ENCODE data around the gene GRAP2. TPM values are rescaled to one million over a fixed set of nuclear protein-coding genes. Genes with fewer than 3 reads are reported as not detected.
"Not testable (repeated sequence)": the region's sequence is repeated elsewhere in the genome, so short reads cannot be mapped to it uniquely, and the experiment has no call there.

GRAP2 gene
- polyA plus RNA-seq, 3 donors, result 0.05 to 4.2 (median 0.97) TPM

DNA sequence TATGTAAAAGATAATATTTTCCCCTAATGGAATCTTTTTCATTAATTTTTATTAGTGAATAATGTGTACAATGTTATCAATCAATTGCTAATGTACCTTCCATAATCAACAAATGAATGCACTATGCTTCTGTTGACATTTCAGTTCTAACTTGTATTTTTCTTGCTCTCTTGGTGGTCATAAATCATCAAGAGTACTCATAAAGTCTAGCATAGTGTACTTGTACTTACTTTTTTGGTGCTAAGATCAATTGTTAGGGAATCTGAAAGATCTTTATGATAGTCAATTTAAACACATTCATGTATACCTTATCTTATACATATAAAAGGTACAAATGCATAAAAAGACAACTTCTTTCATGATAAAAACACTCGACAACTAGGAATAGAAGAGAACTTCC lies 17.8 kb upstream of the GRAP2 start:
- no peak overlapping the region for H2AFZ ChIP-seq (ENCODE audit: insufficient read depth, low read depth, low read length, poor library complexity, severe bottlenecking)

DNA sequence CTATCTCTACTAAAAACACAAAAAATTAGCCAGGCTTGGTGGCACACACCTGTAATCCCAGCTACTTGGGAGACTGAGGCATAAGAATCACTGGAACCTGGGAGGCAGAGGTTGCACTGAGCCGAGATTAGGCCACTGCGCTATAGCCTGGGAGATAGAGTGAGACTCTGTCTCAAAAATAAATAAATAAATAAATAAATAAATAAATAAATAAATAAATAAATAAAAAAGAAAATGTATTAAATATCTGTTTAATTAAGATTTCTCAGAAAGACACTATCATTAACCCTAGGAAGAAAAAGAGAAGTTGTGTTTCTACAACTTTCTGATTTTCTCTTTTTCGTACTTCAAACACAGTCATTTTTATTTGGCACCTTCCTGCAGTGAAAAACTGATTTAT lies 11.0 kb upstream of the GRAP2 start:
- DNase-seq; H3K9ac ChIP-seq (ENCODE audit: insufficient read depth, low read length, poor library complexity, severe bottlenecking); H4K20me1 ChIP-seq (ENCODE audit: insufficient read depth, low read length); H3K27me3 ChIP-seq (ENCODE audit: control insufficient read depth in 2 of 2, insufficient read depth in 2 of 2, low read length in 2 of 2); H3K27ac ChIP-seq (ENCODE audit: low read depth in 1 of 2, low read length in 2 of 2); H3K27ac Mint-ChIP-seq; H3K27me3 Mint-ChIP-seq (ENCODE audit: low read depth in 3 of 3); intact Hi-C loops (cut with micrococcal nuclease); H3K4me3 Mint-ChIP-seq; H3K9me3 ChIP-seq (replicated peaks in 1 of 2; ENCODE audit: control insufficient read depth in 1 of 2, insufficient read depth in 1 of 2, low read length in 2 of 2); H3K36me3 Mint-ChIP-seq; H3K9me3 Mint-ChIP-seq; H3K79me2 ChIP-seq (ENCODE audit: insufficient read depth, low read length); H3K4me3 ChIP-seq (replicated peaks in 1 of 3; ENCODE audit: low read depth in 2 of 3, low read length in 3 of 3); H3K36me3 ChIP-seq (replicated peaks in 1 of 2; ENCODE audit: control insufficient read depth in 1 of 2, insufficient read depth in 2 of 2, low read length in 2 of 2); H2AFZ ChIP-seq (ENCODE audit: insufficient read depth, low read depth, low read length, poor library complexity, severe bottlenecking); H3K4me2 ChIP-seq (replicated peaks; ENCODE audit: extremely low read depth, low read length, poor library complexity, severe bottlenecking): not testable (repeated sequence)
- H3K4me1 Mint-ChIP-seq, result peaks cover 25% of the 10 kb centered on the region
- WGBS (ENCODE audit: insufficient coverage), result no CpG with 5 or more reads among the region's 3 CpGs
- H3K4me1 ChIP-seq (ENCODE audit: control insufficient read depth in 1 of 2, insufficient read depth in 2 of 2, low read length in 2 of 2), result peaks cover 8 to 18% of the 10 kb centered on the region in 2 donors

More for the DNA sequence above, 17.8 kb upstream of the GRAP2 start:
- no peaks in the 10 kb centered on the region for H3K9me3 ChIP-seq (replicated peaks in 1 of 2; ENCODE audit: control insufficient read depth in 1 of 2, insufficient read depth in 1 of 2, low read length in 2 of 2)
- peaks cover 0 to 19% of the 10 kb centered on the region in 2 donors for H3K4me1 ChIP-seq (ENCODE audit: control insufficient read depth in 1 of 2, insufficient read depth in 2 of 2, low read length in 2 of 2)
- H3K4me3 ChIP-seq (replicated peaks in 1 of 3; ENCODE audit: low read depth in 2 of 3, low read length in 3 of 3), result no peak overlapping the region
- no CpG with 5 or more reads among the region's 1 CpG for WGBS (ENCODE audit: insufficient coverage)
- H4K20me1 ChIP-seq (ENCODE audit: insufficient read depth, low read length), result no peaks in the 10 kb centered on the region
- H3K9me3 Mint-ChIP-seq, result no peaks in the 10 kb centered on the region
- H3K36me3 ChIP-seq (replicated peaks in 1 of 2; ENCODE audit: control insufficient read depth in 1 of 2, insufficient read depth in 2 of 2, low read length in 2 of 2), result no peaks in the 10 kb centered on the region
- TF ChIP-seq, protein P1, sequence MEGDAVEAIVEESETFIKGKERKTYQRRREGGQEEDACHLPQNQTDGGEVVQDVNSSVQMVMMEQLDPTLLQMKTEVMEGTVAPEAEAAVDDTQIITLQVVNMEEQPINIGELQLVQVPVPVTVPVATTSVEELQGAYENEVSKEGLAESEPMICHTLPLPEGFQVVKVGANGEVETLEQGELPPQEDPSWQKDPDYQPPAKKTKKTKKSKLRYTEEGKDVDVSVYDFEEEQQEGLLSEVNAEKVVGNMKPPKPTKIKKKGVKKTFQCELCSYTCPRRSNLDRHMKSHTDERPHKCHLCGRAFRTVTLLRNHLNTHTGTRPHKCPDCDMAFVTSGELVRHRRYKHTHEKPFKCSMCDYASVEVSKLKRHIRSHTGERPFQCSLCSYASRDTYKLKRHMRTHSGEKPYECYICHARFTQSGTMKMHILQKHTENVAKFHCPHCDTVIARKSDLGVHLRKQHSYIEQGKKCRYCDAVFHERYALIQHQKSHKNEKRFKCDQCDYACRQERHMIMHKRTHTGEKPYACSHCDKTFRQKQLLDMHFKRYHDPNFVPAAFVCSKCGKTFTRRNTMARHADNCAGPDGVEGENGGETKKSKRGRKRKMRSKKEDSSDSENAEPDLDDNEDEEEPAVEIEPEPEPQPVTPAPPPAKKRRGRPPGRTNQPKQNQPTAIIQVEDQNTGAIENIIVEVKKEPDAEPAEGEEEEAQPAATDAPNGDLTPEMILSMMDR (IDR thresholded peaks at IDR 0.05), result no peak
- no peak overlapping the region for H3K27ac ChIP-seq (ENCODE audit: low read depth in 1 of 2, low read length in 2 of 2)
- no peaks in the 10 kb centered on the region for H3K79me2 ChIP-seq (ENCODE audit: insufficient read depth, low read length)
- no peak overlapping the region for H3K9ac ChIP-seq (ENCODE audit: insufficient read depth, low read length, poor library complexity, severe bottlenecking)
- no peak overlapping the region for H3K4me3 Mint-ChIP-seq
- peaks cover 20% of the 10 kb centered on the region for H3K4me1 Mint-ChIP-seq
- no peak overlapping the region for H3K4me2 ChIP-seq (replicated peaks; ENCODE audit: extremely low read depth, low read length, poor library complexity, severe bottlenecking)
- intact Hi-C loops (cut with micrococcal nuclease), result no loop called here
- no peak for DNase-seq
- no peak overlapping the region for H3K27ac Mint-ChIP-seq
- H3K27me3 Mint-ChIP-seq (ENCODE audit: low read depth in 3 of 3), result peaks cover 0 to 2% (median 2%) of the 10 kb centered on the region in 3 donors
- no peaks in the 10 kb centered on the region for H3K36me3 Mint-ChIP-seq
- no peaks in the 10 kb centered on the region for H3K27me3 ChIP-seq (ENCODE audit: control insufficient read depth in 2 of 2, insufficient read depth in 2 of 2, low read length in 2 of 2)

All from CD14-positive monocyte (primary cell).